Fibroblast of lung (primary cell): ENCODE measurements around the gene JAGN1. TPM values are rescaled to one million over a fixed set of nuclear protein-coding genes. Genes with fewer than 3 reads are reported as not detected.
"Not testable (repeated sequence)": the region's sequence is repeated elsewhere in the genome, so short reads cannot be mapped to it uniquely, and the experiment has no call there.

Experiments
- DNase-seq, 2 donors: peaks; one replicate each; pipeline versions ENCODE4 v3.0.0 to v3.0.0-alpha.2; 2010; ENCODE audit warnings: low read depth in 2 of 2
- H2AFZ ChIP-seq: 2 replicates; pipeline ENCODE4 v1.5.1; 2012; ENCODE audit warnings: low read length, control low read depth, inconsistent platforms
- H3K27ac ChIP-seq: 2 replicates; pipeline ENCODE4 v1.5.1; 2011; ENCODE audit warnings: low read length, control low read depth; ENCODE audit not compliant: insufficient read depth
- H3K27me3 ChIP-seq: 2 replicates; pipeline ENCODE4 v1.5.1; 2011; ENCODE audit warnings: mild to moderate bottlenecking, low read length; ENCODE audit not compliant: control insufficient read depth, insufficient read depth
- H3K36me3 ChIP-seq: 2 replicates; pipeline ENCODE4 v1.5.1; 2011; ENCODE audit warnings: low read length; ENCODE audit not compliant: control insufficient read depth, insufficient read depth
- H3K4me1 ChIP-seq: 2 replicates; pipeline ENCODE4 v1.5.1; 2011; ENCODE audit warnings: low read length; ENCODE audit not compliant: control insufficient read depth, insufficient read depth; ENCODE audit errors: extremely low read depth
- H3K4me2 ChIP-seq: 2 replicates; pipeline ENCODE4 v1.5.1; 2011; ENCODE audit warnings: low read length, control low read depth; ENCODE audit not compliant: insufficient read depth; ENCODE audit errors: extremely low read depth
- H3K4me3 ChIP-seq, 4 experiments: fragments of 200-600 bp in 1 of 4; sonication (generic) in 1 of 4; replicated peaks in 1 of 4; 2 replicates each; pipeline ENCODE4 v1.5.1; 2011 to 2016; ENCODE audit warnings: low read length in 4 of 4, low read depth in 3 of 4, mild to moderate bottlenecking in 3 of 4, control low read depth in 2 of 4, inconsistent platforms in 1 of 4, mixed read lengths in 1 of 4; ENCODE audit not compliant: insufficient read depth in 1 of 4; ENCODE audit errors: control extremely low read depth in 1 of 4
- H3K79me2 ChIP-seq: 2 replicates; pipeline ENCODE4 v1.5.1; 2012; ENCODE audit warnings: mild to moderate bottlenecking, low read length, inconsistent platforms; ENCODE audit not compliant: control insufficient read depth, insufficient read depth
- H3K9ac ChIP-seq: 2 replicates; pipeline ENCODE4 v1.5.1; 2011; ENCODE audit warnings: mild to moderate bottlenecking, low read length, control low read depth; ENCODE audit not compliant: insufficient read depth
- H3K9me3 ChIP-seq: 2 replicates; pipeline ENCODE4 v1.5.1; 2012; ENCODE audit warnings: low read depth, low read length; ENCODE audit not compliant: control insufficient read depth, insufficient read depth
- H4K20me1 ChIP-seq: 2 replicates; pipeline ENCODE4 v1.5.1; 2011; ENCODE audit warnings: low read length; ENCODE audit not compliant: control insufficient read depth, insufficient read depth; ENCODE audit errors: extremely low read depth
- CTCF ChIP-seq, 2 donors: IDR thresholded peaks in 1 of 2; conservative IDR thresholded peaks in 1 of 2; 1 replicate in 1 of 2; 2 replicates in 1 of 2; pipeline ENCODE4 v1.5.1; 2011 to 2012; ENCODE audit warnings: low read length in 2 of 2, control low read depth in 1 of 2, inconsistent platforms in 1 of 2, low read depth in 1 of 2, mild to moderate bottlenecking in 1 of 2
- EZH2 ChIP-seq: IDR thresholded peaks from 2 replicates; pipeline ENCODE4 v1.5.1; 2012; ENCODE audit warnings: low read length, control low read depth, mild to moderate bottlenecking; ENCODE audit errors: missing control alignments
- polyA plus RNA-seq, 2 donors: library from polyadenylated mRNA; depleted of rRNA in 1 of 2; stranded (reverse) in 1 of 2; unstranded in 1 of 2; fragments of >200 nt; gene quantifications; 2 replicates each; pipeline ENCODE4 v1.2.1, GENCODE V29; 2011 to 2012; ENCODE audit warnings: missing spikeins in 1 of 2
- total RNA-seq: library from RNA; depleted of rRNA; stranded (reverse); fragments of >200 nt; gene quantifications from 2 replicates; pipeline ENCODE4 v1.2.1, GENCODE V29; 2014

The JAGN1 gene
- total and polyA plus RNA-seq, 2 donors (not counting 1 experiment from before 2014, with no cell fraction given), result 30.6 to 36.6 TPM

- H3K4me1 ChIP-seq, result peaks cover 7% of the 10 kb centered on the region
- no peaks in the 10 kb centered on the region for H3K9me3 ChIP-seq
- DNase-seq, result no peak
- H3K4me2 ChIP-seq, result no peak overlapping the region
- no peak overlapping the region for H2AFZ ChIP-seq
- H3K27ac ChIP-seq, result no peak overlapping the region
- no peaks in the 10 kb centered on the region for H3K27me3 ChIP-seq
- no peak overlapping the region for H3K9ac ChIP-seq
- no peak overlapping the region for H3K4me3 ChIP-seq
- H3K79me2 ChIP-seq, result no peaks in the 10 kb centered on the region
- H3K36me3 ChIP-seq, result no peaks in the 10 kb centered on the region
- no peaks in the 10 kb centered on the region for H4K20me1 ChIP-seq
- TF ChIP-seq EZH2, result no peak
- TF ChIP-seq CTCF (conservative IDR thresholded peaks at IDR 0.05 in 1 of 2, IDR thresholded peaks at IDR 0.05 in 1 of 2; ENCODE audit: low read depth in 1 of 2, low read length in 2 of 2), result no peak
Observed at GRCh38 chr3:9867106-9867505, 23.3 kb upstream of the JAGN1 start.

GRCh38 chr3:9869955-9870354 is 20.5 kb upstream of the JAGN1 start:
- Histone ChIP-seq H4K20me1 (no peaks in the 10 kb centered on the region), H3K36me3 (no peaks in the 10 kb centered on the region), H3K4me3 (no peak overlapping the region), H3K9me3 (no peaks in the 10 kb centered on the region), H3K4me1 (peaks cover 2% of the 10 kb centered on the region), H2AFZ (no peak overlapping the region), H3K27me3 (no peaks in the 10 kb centered on the region), H3K4me2 (no peak overlapping the region), H3K9ac (no peak overlapping the region), H3K79me2 (no peaks in the 10 kb centered on the region), H3K27ac (no peak overlapping the region)
- no peak for DNase-seq
- TF ChIP-seq CTCF (conservative IDR thresholded peaks at IDR 0.05 in 1 of 2, IDR thresholded peaks at IDR 0.05 in 1 of 2; ENCODE audit: low read depth in 1 of 2, low read length in 2 of 2) (no peak), EZH2 (no peak)

GRCh38 chr3:9870978-9871377 is 19.4 kb upstream of the JAGN1 start:
- no peak overlapping the region for H3K4me3 ChIP-seq
- no peaks in the 10 kb centered on the region for H3K27me3 ChIP-seq
- no peaks in the 10 kb centered on the region for H3K9me3 ChIP-seq
- H4K20me1 ChIP-seq, result no peaks in the 10 kb centered on the region
- H3K36me3 ChIP-seq, result no peaks in the 10 kb centered on the region
- H3K27ac ChIP-seq, result peak overlapping the region; percentile 29
- TF ChIP-seq EZH2, result no peak
- no peak for TF ChIP-seq CTCF (conservative IDR thresholded peaks at IDR 0.05 in 1 of 2, IDR thresholded peaks at IDR 0.05 in 1 of 2; ENCODE audit: low read depth in 1 of 2, low read length in 2 of 2)
- H2AFZ ChIP-seq, result no peak overlapping the region
- H3K9ac ChIP-seq, result no peak overlapping the region
- no peak overlapping the region for H3K4me2 ChIP-seq
- peaks cover 2% of the 10 kb centered on the region for H3K4me1 ChIP-seq
- no peaks in the 10 kb centered on the region for H3K79me2 ChIP-seq
- peak; percentile 60 to 81 for DNase-seq

- H4K20me1 ChIP-seq, H3K9ac ChIP-seq, H3K27me3 ChIP-seq, H3K27ac ChIP-seq, H3K4me3 ChIP-seq, H3K4me2 ChIP-seq, H3K36me3 ChIP-seq, H3K79me2 ChIP-seq, H2AFZ ChIP-seq, DNase-seq, H3K9me3 ChIP-seq, H3K4me1 ChIP-seq: not testable (repeated sequence)
Observed at GRCh38 chr3:9872067-9872466, 18.3 kb upstream of the JAGN1 start.
